Mesenchymal stem cell (in vitro differentiated cells and primary cell): ENCODE measurements around the gene RFK.

Experiments
- DNase-seq: peaks from one replicate; pipeline ENCODE4 v3.0.0-alpha.2; 2013
- H2AFZ ChIP-seq: one replicate; pipeline ENCODE4 v1.6.1; 2013; ENCODE audit warnings: low read depth, mild to moderate bottlenecking, control low read depth, inconsistent platforms, low read length, moderate library complexity
- H2AK5ac ChIP-seq: 2 replicates; pipeline ENCODE4 v1.6.1; 2013; ENCODE audit warnings: low read length, moderate library complexity, mild to moderate bottlenecking, inconsistent platforms; ENCODE audit not compliant: severe bottlenecking
- H2BK120ac ChIP-seq: one replicate; pipeline ENCODE4 v1.6.1; 2013; ENCODE audit warnings: low read depth, mild to moderate bottlenecking, inconsistent platforms, low read length, moderate library complexity
- H2BK12ac ChIP-seq, 2 experiments: one replicate each; pipeline ENCODE4 v1.6.1; 2013; ENCODE audit warnings: inconsistent platforms in 2 of 2, low read length in 2 of 2, mild to moderate bottlenecking in 2 of 2, moderate library complexity in 2 of 2, control low read depth in 1 of 2
- H2BK15ac ChIP-seq: one replicate; pipeline ENCODE4 v1.6.1; 2013; ENCODE audit warnings: mild to moderate bottlenecking, low read depth, inconsistent platforms; ENCODE audit not compliant: poor library complexity, severe bottlenecking
- H2BK5ac ChIP-seq: 2 replicates; pipeline ENCODE4 v1.6.1; 2013; ENCODE audit warnings: low read depth, mild to moderate bottlenecking, low read length, control low read depth, inconsistent platforms; ENCODE audit not compliant: poor library complexity, severe bottlenecking
- H3K14ac ChIP-seq, 2 experiments: one replicate each; pipeline ENCODE4 v1.6.1; 2013; ENCODE audit warnings: inconsistent platforms in 2 of 2, low read length in 2 of 2, control low read depth in 1 of 2, mild to moderate bottlenecking in 1 of 2, moderate library complexity in 1 of 2
- H3K18ac ChIP-seq, 2 experiments: one replicate each; pipeline ENCODE4 v1.6.1; 2013; ENCODE audit warnings: inconsistent platforms in 2 of 2, low read length in 2 of 2, control low read depth in 1 of 2, low read depth in 1 of 2, mild to moderate bottlenecking in 1 of 2
- H3K23ac ChIP-seq, 2 experiments: one replicate each; pipeline ENCODE4 v1.6.1; 2013; ENCODE audit warnings: inconsistent platforms in 2 of 2, low read length in 2 of 2, mild to moderate bottlenecking in 2 of 2, moderate library complexity in 2 of 2, control low read depth in 1 of 2
- H3K27ac ChIP-seq: 2 replicates; pipeline ENCODE4 v1.5.1; 2013; ENCODE audit warnings: mild to moderate bottlenecking, moderate library complexity, low read length, control low read depth, inconsistent platforms; ENCODE audit not compliant: poor library complexity, severe bottlenecking
- H3K27me3 ChIP-seq, 2 experiments: 2 replicates each; pipeline versions ENCODE4 v1.6.1 to v1.7.0; 2013; ENCODE audit warnings: low read length in 2 of 2, mild to moderate bottlenecking in 2 of 2, moderate library complexity in 2 of 2, control low read depth in 1 of 2, inconsistent platforms in 1 of 2; ENCODE audit not compliant: control insufficient read depth in 1 of 2, insufficient read depth in 1 of 2
- H3K36me3 ChIP-seq, 2 experiments: 2 replicates each; pipeline versions ENCODE4 v1.6.1 to v1.7.0; 2013; ENCODE audit warnings: low read length in 2 of 2, control low read depth in 1 of 2, inconsistent platforms in 1 of 2, low read depth in 1 of 2, mild to moderate bottlenecking in 1 of 2; ENCODE audit not compliant: insufficient read depth in 2 of 2, control insufficient read depth in 1 of 2
- H3K4ac ChIP-seq, 2 experiments: one replicate each; pipeline ENCODE4 v1.6.1; 2013; ENCODE audit warnings: inconsistent platforms in 2 of 2, low read length in 2 of 2, mild to moderate bottlenecking in 2 of 2, moderate library complexity in 2 of 2, control low read depth in 1 of 2, low read depth in 1 of 2
- H3K4me1 ChIP-seq: 2 replicates; pipeline ENCODE4 v1.6.1; 2013; ENCODE audit warnings: low read depth, low read length, control low read depth; ENCODE audit not compliant: control insufficient read depth, insufficient read depth
- H3K4me2 ChIP-seq: 2 replicates; pipeline ENCODE4 v1.6.1; 2013; ENCODE audit warnings: low read length, mild to moderate bottlenecking, inconsistent platforms; ENCODE audit not compliant: poor library complexity, severe bottlenecking
- H3K4me3 ChIP-seq, 2 experiments: 2 replicates each; pipeline versions ENCODE4 v1.5.1 to v1.7.0; 2013; ENCODE audit warnings: low read length in 2 of 2, mild to moderate bottlenecking in 2 of 2, control low read depth in 1 of 2, low read depth in 1 of 2; ENCODE audit not compliant: insufficient read depth in 1 of 2
- H3K79me1 ChIP-seq: replicated peaks from 2 replicates; pipeline ENCODE4 v1.6.1; 2013; ENCODE audit warnings: mild to moderate bottlenecking, control low read depth, low read length, inconsistent platforms; ENCODE audit not compliant: poor library complexity, severe bottlenecking
- H3K9ac ChIP-seq: 2 replicates; pipeline ENCODE4 v1.7.0; 2013; ENCODE audit warnings: mild to moderate bottlenecking, low read length, moderate library complexity
- H3K9me3 ChIP-seq: 2 replicates; pipeline ENCODE4 v1.7.0; 2013; ENCODE audit warnings: mild to moderate bottlenecking, low read length; ENCODE audit not compliant: control insufficient read depth
- H4K8ac ChIP-seq: one replicate; pipeline ENCODE4 v1.6.1; 2013; ENCODE audit warnings: inconsistent platforms, mild to moderate bottlenecking, low read length, moderate library complexity
- H4K91ac ChIP-seq: one replicate; pipeline ENCODE4 v1.6.1; 2013; ENCODE audit warnings: mild to moderate bottlenecking, low read length, inconsistent platforms
- WGBS: methylation state at CpG from one replicate; pipeline ENCODE4 v1.1.7; 2013; ENCODE audit warnings: mixed read lengths; 5-methylcytosine and 5-hydroxymethylcytosine counted together

RFK gene

GRCh38 chr9:76355886-76356285, 38.3 kb downstream of the RFK start:
- Histone ChIP-seq H2BK12ac (no peak overlapping the region), H3K9me3 (no peaks in the 10 kb centered on the region), H4K91ac (no peak overlapping the region), H3K9ac (no peak overlapping the region), H4K8ac (no peak overlapping the region), H3K36me3 (no peaks in the 10 kb centered on the region), H2BK120ac (no peak overlapping the region), H3K4me2 (no peak overlapping the region), H3K23ac (no peak overlapping the region), H2AFZ (no peak overlapping the region), H3K27ac (no peak overlapping the region), H3K27me3 (peaks cover 2 to 29% of the 10 kb centered on the region in 2 experiments), H3K79me1 (no peaks in the 10 kb centered on the region), H2BK5ac (no peak overlapping the region), H3K4me1 (peaks cover 2% of the 10 kb centered on the region), H2BK15ac (no peak overlapping the region), H3K4me3 (no peak overlapping the region), H3K14ac (no peak overlapping the region), H3K18ac (no peak overlapping the region), H2AK5ac (no peak overlapping the region), H3K4ac (no peak overlapping the region)
- no peak for DNase-seq
- 76% methylated on average over 6 of the region's 6 CpGs for whole genome bisulfite sequencing

GRCh38 chr9:76354221-76354620, 40.0 kb downstream of the RFK start:
- no peak overlapping the region for H4K8ac ChIP-seq
- no peaks in the 10 kb centered on the region for H3K9me3 ChIP-seq
- H3K9ac ChIP-seq, result no peak overlapping the region
- H2BK120ac ChIP-seq, result no peak overlapping the region
- DNase-seq, result no peak
- no peak overlapping the region for H3K27ac ChIP-seq
- H3K4me3 ChIP-seq, result no peak overlapping the region
- no peak overlapping the region for H2BK5ac ChIP-seq
- no peak overlapping the region for H3K18ac ChIP-seq
- peaks cover 2% of the 10 kb centered on the region for H3K4me1 ChIP-seq
- H2BK15ac ChIP-seq, result no peak overlapping the region
- no peak overlapping the region for H2AFZ ChIP-seq
- no peaks in the 10 kb centered on the region for H3K79me1 ChIP-seq
- peaks cover 2 to 33% of the 10 kb centered on the region in 2 experiments for H3K27me3 ChIP-seq
- H3K4ac ChIP-seq, result no peak overlapping the region
- 95% methylated on average over 3 of the region's 3 CpGs for WGBS
- no peaks in the 10 kb centered on the region for H3K36me3 ChIP-seq
- H3K4me2 ChIP-seq, result no peak overlapping the region
- no peak overlapping the region for H4K91ac ChIP-seq
- H2AK5ac ChIP-seq, result no peak overlapping the region
- no peak overlapping the region for H2BK12ac ChIP-seq
- H3K23ac ChIP-seq, result peak overlapping the region in 1 of 2 experiments; percentile 10
- no peak overlapping the region for H3K14ac ChIP-seq

GRCh38 chr9:76353280-76353679, 40.9 kb downstream of the RFK start:
- Histone ChIP-seq H3K4me2 (no peak overlapping the region), H3K27me3 (peaks cover 2 to 26% of the 10 kb centered on the region in 2 experiments), H3K4me3 (no peak overlapping the region), H3K79me1 (no peaks in the 10 kb centered on the region), H4K91ac (no peak overlapping the region), H3K18ac (no peak overlapping the region), H2BK15ac (no peak overlapping the region), H3K27ac (no peak overlapping the region), H2AK5ac (no peak overlapping the region), H3K9ac (no peak overlapping the region), H3K4me1 (peaks cover 2% of the 10 kb centered on the region), H3K4ac (no peak overlapping the region), H4K8ac (no peak overlapping the region), H3K14ac (no peak overlapping the region), H2BK120ac (no peak overlapping the region), H3K9me3 (no peaks in the 10 kb centered on the region), H3K36me3 (no peaks in the 10 kb centered on the region), H2BK12ac (no peak overlapping the region), H2BK5ac (no peak overlapping the region), H2AFZ (no peak overlapping the region), H3K23ac (no peak overlapping the region)
- peak; percentile 14 for DNase-seq
- WGBS, result 51% methylated on average over 5 of the region's 5 CpGs

- peaks cover 2 to 26% of the 10 kb centered on the region in 2 experiments for H3K27me3 ChIP-seq
- no peak overlapping the region for H3K18ac ChIP-seq
- no peak overlapping the region for H3K27ac ChIP-seq
- H4K8ac ChIP-seq, result no peak overlapping the region
- no peak overlapping the region for H2BK5ac ChIP-seq
- 86% methylated on average over 4 of the region's 4 CpGs for WGBS
- no peak for DNase-seq
- no peaks in the 10 kb centered on the region for H3K36me3 ChIP-seq
- no peak overlapping the region for H3K14ac ChIP-seq
- no peak overlapping the region for H3K9ac ChIP-seq
- H3K4me1 ChIP-seq, result peaks cover 2% of the 10 kb centered on the region
- H2AK5ac ChIP-seq, result no peak overlapping the region
- H2BK15ac ChIP-seq, result no peak overlapping the region
- no peak overlapping the region for H2AFZ ChIP-seq
- no peaks in the 10 kb centered on the region for H3K79me1 ChIP-seq
- H3K9me3 ChIP-seq, result no peaks in the 10 kb centered on the region
- H3K23ac ChIP-seq, result no peak overlapping the region
- no peak overlapping the region for H3K4me3 ChIP-seq
- H3K4ac ChIP-seq, result no peak overlapping the region
- no peak overlapping the region for H4K91ac ChIP-seq
- H3K4me2 ChIP-seq, result no peak overlapping the region
- H2BK120ac ChIP-seq, result no peak overlapping the region
- no peak overlapping the region for H2BK12ac ChIP-seq
These were observed 42.1 kb downstream of the RFK start for GRCh38 chr9:76352026-76352620.
